Glomerular endothelial cell (primary cell): ENCODE measurements around the gene PPIB. TPM values are rescaled to one million over a fixed set of nuclear protein-coding genes. Genes with fewer than 3 reads are reported as not detected.
"Not testable (repeated sequence)": the region's sequence is repeated elsewhere in the genome, so short reads cannot be mapped to it uniquely, and the experiment has no call there.

ENCODE experiments used
- DNase-seq: peaks from one replicate; pipeline ENCODE4 v3.0.0-alpha.2; 2011; ENCODE audit warnings: low read depth, low spot score; ENCODE audit errors: extremely low read depth
- total RNA-seq: library from RNA; depleted of rRNA; stranded (reverse); fragments of >200 nt; gene quantifications from 2 replicates; pipeline ENCODE4 v1.2.3, GENCODE V29; 2015

The PPIB gene
- total RNA-seq, 1 donor from 2014 or later, result 581 TPM

DNA sequence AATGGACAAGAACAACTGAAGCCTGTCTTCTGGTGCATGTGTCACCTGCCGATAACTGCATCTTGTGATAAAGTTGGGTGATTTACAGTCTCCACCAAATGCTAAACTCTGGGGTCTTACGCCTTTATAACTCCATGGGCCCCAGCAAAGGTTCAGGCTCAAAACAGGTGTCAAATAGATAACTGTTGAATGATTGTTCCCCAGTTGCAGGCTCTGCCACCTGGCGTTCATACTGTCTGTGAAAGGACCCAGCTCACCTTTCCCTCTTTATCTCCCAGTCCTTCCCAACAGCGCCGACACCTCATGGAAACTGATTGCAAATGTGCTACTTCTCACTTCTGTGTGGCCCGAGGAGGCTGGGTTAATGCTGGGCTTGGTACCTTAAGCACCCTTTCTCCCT, 19.5 kb downstream of the PPIB start:
- no peak for DNase-seq

DNA sequence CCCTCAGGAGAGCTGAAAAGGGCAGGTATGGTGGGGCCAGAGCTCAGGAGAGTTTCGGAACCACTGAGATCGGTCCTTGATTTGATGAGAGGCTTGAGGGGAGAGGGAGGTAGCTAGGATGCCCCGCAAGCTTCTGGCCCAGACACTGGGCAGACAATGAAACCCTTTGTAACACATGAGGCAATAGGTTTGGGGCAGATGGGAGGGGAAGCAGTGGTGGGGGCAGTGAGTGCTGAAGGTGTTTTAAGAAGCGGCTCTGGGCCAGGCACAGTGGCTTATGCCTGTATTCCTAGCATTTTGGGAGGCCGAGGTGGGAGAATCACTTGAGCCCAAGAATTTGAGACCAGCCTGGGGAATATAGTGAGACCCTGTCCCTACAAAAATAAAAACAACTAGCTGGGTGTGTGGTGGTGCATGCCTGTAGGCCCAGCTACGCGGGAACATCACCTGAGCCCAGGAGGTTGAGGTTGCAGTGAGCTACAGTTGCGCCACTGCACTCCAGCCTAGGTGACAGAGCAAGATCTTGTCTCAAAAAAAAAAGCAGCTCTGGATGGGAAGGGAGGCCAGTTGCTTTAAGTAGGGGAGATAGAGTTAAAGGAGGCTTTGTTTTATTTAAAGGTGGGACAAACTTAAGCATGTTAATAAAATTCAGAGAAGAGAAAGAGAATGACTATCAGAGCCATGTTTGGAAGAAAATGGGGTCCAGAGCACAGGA, 20.9 kb downstream of the PPIB start:
- no peak for DNase-seq

DNA sequence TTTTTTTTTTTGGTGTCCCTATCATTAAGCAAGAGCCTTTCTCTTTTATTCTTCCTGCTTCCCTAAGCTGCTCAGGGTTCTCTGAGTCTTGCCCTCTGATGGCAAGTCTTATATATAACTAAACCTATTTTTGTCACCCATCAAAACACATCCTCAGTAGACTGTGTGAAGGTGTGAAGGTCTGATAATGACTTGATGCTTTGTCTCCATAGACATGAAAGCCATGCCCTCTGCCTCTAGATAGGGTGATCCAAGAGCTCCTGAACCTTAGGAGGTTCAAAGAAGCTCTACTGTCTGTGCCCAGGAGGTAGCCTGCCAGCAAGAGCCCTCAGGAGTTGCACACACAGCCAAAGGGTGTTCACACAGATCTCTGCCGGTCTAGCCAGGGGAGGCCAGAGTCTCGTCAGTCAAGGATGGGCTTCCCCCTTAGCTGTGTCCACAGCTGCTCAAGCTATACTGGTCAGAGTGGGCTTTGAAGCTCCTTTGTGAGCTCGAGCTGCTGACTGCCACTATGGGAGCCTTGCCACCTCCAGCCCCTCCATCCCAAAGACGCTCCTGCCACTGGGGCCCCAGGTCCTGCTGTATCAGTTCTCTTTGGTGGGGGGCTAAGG, 24.4 kb downstream of the PPIB start:
- no peak for DNase-seq

DNA sequence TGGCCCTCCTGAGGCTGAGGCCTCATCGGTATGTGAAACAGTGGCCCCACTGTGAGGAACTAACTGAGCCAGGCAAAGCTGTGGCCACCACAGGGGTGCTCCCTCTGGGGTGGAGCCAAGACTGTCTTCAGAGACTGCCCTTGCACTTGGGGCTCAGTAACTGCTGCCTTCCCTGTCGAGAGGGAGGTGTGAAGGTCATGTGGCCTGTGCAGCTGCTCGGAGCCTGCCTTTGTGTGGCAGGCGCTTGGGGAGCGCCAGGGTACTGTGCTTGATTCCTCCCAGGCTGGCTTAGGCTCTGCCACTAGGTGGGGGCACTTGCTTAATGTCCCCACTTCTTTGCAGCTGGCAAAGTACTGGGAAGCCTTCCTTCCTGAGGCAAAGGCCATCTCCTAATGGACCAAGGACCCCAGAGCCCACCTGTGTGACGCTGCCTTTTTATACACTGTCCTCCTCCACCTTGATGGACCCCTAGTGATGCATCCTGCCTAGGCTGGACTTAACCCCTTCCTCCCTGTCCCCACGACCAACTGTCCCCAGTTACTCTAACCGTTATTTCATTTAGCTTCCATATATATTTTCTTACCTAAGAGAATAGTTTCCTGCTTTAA, 25.5 kb downstream of the PPIB start:
- DNase-seq, result no peak

DNA sequence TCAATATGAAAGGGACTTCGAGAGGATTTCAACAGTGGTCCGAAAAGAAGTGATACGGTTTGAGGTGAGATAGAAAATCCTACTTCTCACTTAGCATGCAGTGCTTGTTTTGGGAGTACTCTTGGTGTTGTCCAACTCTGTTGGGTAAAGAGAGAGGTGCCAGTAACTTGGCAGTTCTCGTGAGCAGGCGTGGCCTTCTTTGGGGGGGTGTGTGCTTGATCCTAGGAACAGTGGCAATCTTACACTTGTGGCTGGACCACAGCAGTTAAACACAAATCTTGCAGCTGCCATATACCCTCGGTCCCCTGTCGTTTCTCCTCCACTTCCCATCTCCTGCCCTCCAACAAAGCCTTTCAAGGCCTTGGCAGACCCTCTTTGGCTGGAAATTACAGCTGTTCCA, 26.5 kb downstream of the PPIB start:
- DNase-seq, result no peak

DNA sequence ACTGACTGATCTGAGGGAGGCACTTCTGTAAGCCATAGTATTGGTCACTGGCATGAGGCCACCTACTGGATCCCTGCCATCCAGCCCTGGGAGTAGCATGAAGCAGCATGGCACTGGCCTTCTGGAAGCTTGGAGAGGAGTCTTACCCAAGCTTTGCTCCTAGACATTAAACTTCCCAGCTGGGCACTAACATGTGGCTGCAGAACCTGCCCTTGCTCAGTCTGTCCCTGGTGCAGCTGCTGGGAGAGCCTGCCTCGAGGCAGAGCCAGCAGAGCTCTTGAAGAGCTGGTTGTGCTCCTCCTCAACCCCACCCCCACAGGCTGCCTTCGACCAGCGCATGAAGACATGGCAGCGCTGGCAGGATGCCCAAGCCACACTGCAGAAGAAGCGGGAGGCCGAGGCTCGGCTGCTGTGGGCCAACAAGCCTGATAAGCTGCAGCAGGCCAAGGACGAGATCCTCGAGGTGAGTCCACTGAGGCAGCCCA, 28.4 kb downstream of the PPIB start:
- DNase-seq, result no peak

DNA sequence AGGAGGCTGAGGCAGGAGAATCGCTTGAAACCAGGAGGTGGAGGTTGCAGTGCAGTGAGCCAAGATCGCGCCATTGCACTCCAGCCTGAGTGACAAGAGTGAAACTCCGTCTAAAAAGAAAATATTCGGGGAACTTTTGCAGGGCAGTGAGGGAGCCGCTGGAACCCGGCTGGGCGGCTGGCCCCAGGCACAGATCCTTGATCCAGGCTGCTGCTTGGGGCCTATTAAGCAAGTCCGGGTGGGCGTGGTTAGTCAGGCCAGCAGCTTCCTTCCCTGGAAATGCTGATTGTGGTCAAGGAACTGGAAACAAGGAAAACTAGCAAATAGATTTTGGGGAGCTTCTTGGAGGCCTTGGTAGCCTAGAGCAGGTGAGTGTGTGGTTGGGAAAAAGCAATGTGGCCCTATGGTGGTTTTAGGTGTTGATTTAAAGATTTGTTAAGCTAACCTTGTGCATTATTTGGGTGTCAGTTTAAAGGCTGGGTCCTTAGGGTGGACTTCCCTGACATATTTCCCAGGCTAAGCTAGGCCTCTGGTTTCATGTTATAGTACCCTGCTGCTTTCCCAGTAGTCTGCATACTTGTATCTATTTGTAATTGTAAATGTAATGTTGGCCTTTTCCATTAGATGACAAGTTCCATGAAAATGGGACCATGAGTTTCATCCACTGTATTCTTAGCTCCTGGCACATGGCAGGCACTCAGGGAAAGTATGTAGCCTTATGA, 29.0 kb downstream of the PPIB start:
- DNase-seq, result no peak

DNA sequence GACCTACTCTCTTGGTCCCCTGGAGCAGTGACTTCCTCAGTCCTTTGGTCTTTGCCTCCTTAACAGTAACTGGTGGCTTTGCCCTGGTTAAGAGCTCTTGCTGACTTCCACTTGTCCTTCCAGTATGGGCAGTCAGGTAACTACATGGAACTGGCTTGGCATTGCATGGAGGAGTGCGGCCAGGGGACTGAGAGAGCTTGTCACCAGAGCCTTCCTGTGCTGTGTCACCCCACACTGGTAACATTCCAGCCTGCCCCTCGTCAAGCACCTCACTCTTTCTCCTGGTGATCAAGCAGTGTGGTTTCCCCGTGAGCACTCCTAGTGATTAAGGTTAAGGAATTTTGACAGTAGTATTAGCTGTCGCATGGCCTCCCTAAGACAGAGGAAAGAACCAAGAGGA, 30.6 kb downstream of the PPIB start:
- DNase-seq, result no peak

DNA sequence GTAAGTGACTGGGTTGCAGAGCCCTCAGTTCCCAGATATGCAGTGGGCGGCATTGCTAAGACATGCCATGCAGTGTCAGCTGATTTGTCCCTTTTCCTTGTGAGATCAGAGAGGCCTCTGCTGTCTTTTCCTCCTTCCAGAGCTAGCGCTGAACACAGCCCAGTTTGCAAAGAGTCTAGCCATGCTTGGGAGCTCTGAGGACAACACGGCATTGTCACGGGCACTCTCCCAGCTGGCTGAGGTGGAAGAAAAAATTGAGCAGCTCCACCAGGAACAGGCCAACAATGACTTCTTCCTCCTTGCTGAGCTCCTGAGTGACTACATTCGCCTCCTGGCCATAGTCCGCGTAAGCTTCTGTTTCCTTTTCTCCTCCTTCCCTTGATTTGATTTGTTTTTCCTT, 31.3 kb downstream of the PPIB start:
- DNase-seq, result no peak

DNA sequence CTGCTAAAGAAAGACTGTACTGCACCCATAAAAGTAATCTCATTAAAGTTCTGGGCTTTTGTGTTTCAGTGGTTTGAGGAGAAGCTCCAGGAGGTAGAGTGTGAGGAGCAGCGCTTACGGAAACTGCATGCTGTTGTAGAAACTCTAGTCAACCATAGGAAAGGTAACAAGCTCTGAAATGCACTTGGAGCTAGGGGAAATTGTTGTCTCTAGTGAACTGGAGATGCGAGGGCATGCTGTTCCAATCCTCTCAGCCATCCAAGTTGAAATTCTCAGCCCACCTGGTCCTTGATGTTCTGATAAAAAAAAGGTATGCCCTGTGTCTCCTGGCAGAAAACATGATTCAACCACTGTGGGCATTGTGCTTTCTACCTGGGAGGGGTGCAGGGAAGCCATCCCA, 32.7 kb downstream of the PPIB start:
- DNase-seq, result no peak

DNA sequence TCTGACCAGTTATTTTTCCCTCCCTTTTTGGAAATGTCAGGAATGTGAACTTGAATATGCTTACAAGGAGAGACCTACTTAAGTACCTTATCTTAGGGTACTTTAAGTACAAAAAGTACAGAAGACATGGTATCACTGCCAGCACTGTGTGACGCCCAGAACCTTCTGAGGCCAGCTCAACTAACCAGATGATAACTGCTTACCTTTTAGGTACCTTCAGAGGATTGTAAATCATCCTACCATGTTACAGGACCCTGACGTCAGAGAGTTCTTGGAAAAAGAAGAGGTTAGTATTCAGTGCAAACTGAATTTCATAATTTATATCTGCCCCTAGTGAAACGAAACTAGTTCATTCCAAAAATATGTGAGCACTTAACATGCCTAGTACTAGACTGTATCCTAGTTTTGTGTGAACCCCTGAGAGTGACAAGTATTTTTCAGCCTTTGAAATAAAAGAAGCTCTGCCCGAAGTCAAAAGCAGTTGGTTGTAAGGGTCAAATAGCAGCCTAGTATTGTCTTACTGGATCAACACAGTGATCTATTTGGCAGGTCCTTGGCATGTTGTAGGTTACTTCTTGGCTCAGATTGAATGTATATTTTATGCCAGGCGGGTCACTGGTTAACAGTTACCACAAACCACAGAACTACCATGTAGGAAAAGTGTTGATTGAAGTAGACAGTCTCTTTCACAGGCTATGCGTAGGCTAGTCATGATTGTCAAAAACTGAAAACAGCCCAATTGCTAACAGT, 35.1 kb downstream of the PPIB start:
- no peak for DNase-seq

DNA sequence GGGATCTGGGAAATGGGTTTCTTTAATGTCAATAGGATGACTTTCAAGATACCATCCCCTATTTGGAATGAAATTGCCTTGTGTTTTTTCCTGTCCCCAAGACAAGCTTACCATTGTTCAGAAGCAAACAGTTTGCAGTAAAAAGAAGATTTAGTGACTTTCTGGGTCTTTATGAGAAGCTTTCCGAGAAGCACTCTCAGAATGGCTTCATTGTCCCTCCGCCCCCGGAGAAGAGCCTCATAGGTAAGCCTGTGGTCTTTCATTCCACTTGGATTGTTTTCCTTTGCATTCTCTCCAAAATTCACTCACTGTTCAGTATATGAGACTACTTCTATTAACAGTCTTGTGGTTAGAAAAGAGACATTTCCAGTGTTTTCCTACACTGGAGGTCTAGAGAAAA, 36.8 kb downstream of the PPIB start:
- DNase-seq, result no peak

DNA sequence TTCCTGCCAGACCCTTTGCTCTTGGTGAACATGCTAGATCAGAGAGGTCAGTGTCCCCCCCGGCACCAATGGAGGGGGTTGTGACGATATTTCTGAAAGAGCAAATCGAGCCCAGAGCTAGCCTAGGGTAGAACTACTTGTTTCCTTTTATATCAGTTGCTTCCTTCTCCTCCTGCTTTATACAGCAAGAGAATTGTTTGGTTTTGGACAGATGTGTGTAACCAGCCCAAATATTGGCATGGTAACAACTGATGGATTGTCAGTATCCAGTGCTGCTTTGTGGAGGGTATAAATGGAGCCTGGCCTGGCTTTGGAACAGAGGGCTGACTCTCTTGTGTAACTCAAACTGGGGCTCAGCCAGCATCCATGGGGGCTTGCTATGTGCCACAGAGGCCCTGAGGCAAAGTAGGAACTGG, 39.9 kb downstream of the PPIB start:
- DNase-seq, result no peak

DNA sequence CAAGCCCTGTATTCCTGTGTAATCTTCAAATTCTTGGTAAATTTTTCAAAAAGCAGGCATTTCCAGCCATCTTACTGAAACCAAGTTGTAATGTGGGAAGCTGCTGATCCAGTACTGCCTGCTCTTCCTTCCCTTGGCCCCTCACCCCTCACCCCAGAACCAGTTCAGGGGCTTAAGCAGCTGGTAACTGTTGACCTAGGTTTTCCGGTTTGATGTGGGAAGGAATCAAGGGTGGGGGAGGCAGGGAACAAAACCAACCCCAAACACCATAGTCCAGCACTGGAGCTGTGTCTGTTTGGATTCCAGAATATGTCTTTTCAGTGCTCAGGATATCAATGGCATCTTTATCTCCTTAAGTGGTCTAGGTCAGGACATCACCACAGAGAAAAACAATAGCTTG, 40.4 kb downstream of the PPIB start:
- DNase-seq, result no peak

DNA sequence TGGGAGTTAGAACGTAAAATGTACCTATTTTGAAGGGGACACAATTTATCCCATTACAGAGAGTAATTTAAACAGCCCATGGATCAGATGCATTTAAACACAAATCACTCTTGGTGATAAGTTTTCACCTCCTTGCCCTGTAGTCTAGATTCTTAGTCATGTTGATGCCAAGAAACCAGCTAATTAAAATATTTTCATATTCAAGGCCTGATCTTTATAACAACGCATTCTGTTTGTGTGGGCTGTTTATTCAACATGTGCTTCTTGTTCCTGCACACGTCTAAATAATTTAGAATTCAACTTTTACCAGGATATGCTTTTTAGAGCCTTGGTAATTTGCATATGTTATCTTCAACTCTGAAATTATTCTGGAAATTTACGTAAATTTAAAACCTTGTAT, 41.2 kb downstream of the PPIB start:
- no peak for DNase-seq

DNA sequence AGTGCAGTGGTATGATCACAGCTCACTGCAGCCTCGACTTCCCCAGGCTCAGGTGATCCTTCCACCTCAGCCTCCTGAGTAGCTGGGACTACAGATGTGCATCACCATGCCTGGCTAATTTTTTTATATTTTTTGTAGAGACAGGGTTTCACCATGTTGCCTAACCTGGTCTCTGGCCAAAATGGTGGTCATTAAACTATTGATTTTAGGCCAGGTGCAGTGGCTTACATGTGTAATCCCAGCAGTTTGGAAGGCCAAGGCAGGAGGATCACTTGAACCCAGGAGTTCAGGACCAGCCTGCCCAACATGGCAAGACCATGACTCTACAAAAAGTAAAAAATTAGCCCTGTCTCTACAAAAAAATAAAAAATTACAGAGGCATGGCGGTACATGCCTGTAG, 42.5 kb downstream of the PPIB start:
- not testable (repeated sequence) for DNase-seq

DNA sequence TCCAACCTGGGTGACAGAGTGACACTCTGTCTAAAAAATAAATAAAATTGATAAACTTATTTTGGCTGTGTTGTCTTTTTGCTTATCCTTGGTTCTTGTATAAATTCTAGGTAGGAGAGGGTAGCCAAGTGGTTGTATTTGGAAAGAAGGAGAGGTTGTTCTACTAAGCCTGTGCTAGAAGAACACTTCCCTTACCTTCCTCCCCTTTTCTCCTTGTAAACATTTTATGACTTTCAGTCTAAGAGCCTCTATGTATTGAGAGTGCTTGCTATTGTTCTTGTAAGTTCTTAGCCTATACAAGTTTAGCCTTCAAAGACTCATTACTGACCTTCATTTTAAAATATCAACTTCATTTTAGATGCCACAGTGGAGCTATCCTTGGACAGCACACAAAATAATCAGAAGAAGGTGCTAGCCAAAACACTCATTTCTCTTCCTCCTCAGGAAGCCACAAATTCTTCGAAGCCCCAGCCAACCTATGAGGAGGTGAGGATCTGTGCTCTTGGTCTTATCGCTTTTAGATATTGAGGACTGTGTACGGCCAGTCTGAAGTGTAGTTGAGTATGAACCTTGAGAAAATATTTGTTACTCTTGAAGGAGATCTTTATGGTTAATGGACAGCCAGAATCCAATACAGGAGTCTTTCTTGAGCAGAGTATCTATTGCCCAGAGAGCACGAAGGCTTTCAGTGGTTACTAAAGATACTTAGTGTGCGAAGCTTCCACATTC, 44.9 kb downstream of the PPIB start:
- DNase-seq, result no peak

DNA sequence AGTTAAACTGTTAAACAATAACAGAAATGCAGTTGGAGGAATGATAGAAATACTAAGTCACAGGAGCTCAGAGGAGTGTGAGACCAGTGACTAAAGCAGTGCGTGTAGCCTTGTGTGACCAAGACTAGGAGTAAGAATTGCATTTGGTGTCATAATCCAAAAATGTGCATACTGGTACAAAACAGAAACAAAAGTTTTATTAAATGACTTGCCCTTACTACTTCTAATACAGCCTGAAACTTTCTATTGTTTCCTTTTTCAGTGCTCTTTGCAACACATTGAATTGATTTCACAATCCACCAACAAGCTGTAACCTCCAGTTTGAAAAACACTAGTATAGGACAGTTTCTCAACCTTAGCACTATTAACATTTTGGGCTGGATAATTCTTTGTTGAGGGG, 49.9 kb downstream of the PPIB start:
- no peak for DNase-seq

DNA sequence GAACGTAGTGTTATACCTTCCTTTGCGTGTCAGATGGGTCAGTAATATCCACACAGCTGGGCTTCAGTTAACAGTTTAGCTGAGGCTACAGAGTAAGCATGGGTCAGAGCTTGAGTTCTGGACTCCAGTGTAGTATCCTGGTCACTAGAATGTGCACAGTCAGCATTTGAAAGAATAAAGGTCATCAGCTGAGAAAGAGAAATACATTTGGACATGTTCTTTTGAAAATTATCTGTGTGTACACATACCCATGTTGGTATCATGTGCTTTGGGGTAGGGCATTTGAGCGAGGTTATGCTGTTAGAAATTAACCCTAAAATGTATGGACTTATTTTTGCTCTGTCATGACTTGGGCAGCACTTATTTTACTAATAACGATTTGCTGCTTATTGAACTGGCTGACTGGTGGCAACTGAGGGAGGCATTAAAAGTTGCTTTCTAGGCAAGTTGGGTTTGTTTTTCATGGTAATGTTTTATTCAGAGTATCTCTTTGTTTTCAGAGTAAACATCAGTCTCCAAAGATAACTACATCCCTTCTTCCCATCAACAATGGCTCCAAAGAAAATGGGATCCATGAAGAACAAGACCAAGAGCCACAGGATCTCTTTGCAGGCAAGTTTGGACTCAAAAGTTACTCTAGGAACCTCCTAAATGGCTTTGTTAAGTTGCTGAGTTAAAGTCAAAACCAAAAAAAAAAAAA, 50.6 kb downstream of the PPIB start:
- DNase-seq, result no peak

DNA sequence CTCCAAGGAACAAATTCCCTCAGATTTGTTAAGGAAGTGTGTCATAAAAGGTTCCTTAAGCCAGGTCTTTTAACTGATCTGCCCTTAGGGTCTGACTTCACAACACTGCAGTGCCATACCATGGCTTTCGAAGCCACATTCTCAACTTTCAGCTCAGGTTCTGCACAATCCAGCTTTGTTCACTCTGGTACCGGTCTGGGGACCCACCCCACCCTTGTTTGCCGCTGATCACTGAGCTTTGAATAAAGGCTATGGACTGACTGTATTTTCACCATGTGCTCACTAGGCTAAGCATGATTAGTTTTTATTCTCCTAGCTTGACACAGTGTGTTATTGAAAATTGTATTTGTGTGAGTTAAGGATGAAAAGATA, 51.2 kb downstream of the PPIB start:
- DNase-seq, result no peak
